ENCODE results near the gene BSG. TPM values are rescaled to one million over a fixed set of nuclear protein-coding genes. Genes with fewer than 3 reads are reported as not detected.

BSG gene
- total RNA-seq, 1 donor from 2014 or later, result 816 TPM

- TF ChIP-seq, protein P1, sequence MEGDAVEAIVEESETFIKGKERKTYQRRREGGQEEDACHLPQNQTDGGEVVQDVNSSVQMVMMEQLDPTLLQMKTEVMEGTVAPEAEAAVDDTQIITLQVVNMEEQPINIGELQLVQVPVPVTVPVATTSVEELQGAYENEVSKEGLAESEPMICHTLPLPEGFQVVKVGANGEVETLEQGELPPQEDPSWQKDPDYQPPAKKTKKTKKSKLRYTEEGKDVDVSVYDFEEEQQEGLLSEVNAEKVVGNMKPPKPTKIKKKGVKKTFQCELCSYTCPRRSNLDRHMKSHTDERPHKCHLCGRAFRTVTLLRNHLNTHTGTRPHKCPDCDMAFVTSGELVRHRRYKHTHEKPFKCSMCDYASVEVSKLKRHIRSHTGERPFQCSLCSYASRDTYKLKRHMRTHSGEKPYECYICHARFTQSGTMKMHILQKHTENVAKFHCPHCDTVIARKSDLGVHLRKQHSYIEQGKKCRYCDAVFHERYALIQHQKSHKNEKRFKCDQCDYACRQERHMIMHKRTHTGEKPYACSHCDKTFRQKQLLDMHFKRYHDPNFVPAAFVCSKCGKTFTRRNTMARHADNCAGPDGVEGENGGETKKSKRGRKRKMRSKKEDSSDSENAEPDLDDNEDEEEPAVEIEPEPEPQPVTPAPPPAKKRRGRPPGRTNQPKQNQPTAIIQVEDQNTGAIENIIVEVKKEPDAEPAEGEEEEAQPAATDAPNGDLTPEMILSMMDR (IDR thresholded peaks at IDR 0.05), result no peak
- Mint-ChIP-seq H3K4me1 (ENCODE audit: unreplicated experiment) (peaks cover 24% of the 10 kb centered on the region), H3K4me3 (ENCODE audit: unreplicated experiment) (no peak overlapping the region), H3K36me3 (ENCODE audit: unreplicated experiment) (peaks cover 20% of the 10 kb centered on the region), H3K27ac (ENCODE audit: unreplicated experiment) (no peak overlapping the region), H3K9me3 (ENCODE audit: unreplicated experiment) (no peaks in the 10 kb centered on the region), H3K27me3 (ENCODE audit: unreplicated experiment) (no peaks in the 10 kb centered on the region)
- no peak for DNase-seq (ENCODE audit: extremely low spot score, unreplicated experiment)
Observed at GRCh38 chr19:613732-614567, 41.6 kb downstream of the BSG start.

DNA sequence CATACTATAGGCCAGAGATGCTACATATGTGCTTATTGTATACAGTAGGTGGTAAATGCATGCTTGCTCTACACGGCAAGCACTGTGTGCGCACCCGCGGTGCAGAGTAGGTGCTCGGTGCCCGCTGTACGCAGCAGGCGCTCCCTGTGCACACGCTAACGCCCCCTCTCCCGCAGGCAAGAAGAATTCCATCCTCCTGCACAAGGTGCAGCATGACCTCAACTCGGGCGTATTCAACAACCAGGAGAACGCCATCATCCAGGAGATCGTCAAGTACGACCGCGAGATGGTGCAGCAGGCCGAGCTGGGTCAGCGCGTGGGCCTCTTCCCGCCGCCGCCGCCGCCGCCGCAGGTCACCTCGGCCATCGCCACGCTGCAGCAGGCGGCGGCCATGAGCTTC lies 43.2 kb downstream of the BSG start:
- H3K36me3 Mint-ChIP-seq (ENCODE audit: unreplicated experiment), result peaks cover 21% of the 10 kb centered on the region
- H3K4me1 Mint-ChIP-seq (ENCODE audit: unreplicated experiment), result peaks cover 14% of the 10 kb centered on the region
- DNase-seq (ENCODE audit: extremely low spot score, unreplicated experiment), result no peak
- no peak overlapping the region for H3K4me3 Mint-ChIP-seq (ENCODE audit: unreplicated experiment)
- no peak overlapping the region for H3K27ac Mint-ChIP-seq (ENCODE audit: unreplicated experiment)
- no peaks in the 10 kb centered on the region for H3K27me3 Mint-ChIP-seq (ENCODE audit: unreplicated experiment)
- H3K9me3 Mint-ChIP-seq (ENCODE audit: unreplicated experiment), result no peaks in the 10 kb centered on the region
- TF ChIP-seq, protein P1 (IDR thresholded peaks at IDR 0.05), result no peak

GRCh38 chr19:616062-616700 lies 43.8 kb downstream of the BSG start:
- Mint-ChIP-seq H3K27ac (ENCODE audit: unreplicated experiment) (no peak overlapping the region), H3K36me3 (ENCODE audit: unreplicated experiment) (peaks cover 21% of the 10 kb centered on the region), H3K27me3 (ENCODE audit: unreplicated experiment) (no peaks in the 10 kb centered on the region), H3K4me1 (ENCODE audit: unreplicated experiment) (peaks cover 9% of the 10 kb centered on the region), H3K4me3 (ENCODE audit: unreplicated experiment) (no peak overlapping the region), H3K9me3 (ENCODE audit: unreplicated experiment) (no peaks in the 10 kb centered on the region)
- DNase-seq (ENCODE audit: extremely low spot score, unreplicated experiment), result no peak
- TF ChIP-seq, protein P1 (IDR thresholded peaks at IDR 0.05), result no peak

- H3K4me3 Mint-ChIP-seq (ENCODE audit: unreplicated experiment), result no peak overlapping the region
- no peak for DNase-seq (ENCODE audit: extremely low spot score, unreplicated experiment)
- H3K9me3 Mint-ChIP-seq (ENCODE audit: unreplicated experiment), result no peaks in the 10 kb centered on the region
- H3K27ac Mint-ChIP-seq (ENCODE audit: unreplicated experiment), result no peak overlapping the region
- no peaks in the 10 kb centered on the region for H3K27me3 Mint-ChIP-seq (ENCODE audit: unreplicated experiment)
- peaks cover 2% of the 10 kb centered on the region for H3K4me1 Mint-ChIP-seq (ENCODE audit: unreplicated experiment)
- TF ChIP-seq, protein P1 (IDR thresholded peaks at IDR 0.05), result no peak
- peaks cover 23% of the 10 kb centered on the region for H3K36me3 Mint-ChIP-seq (ENCODE audit: unreplicated experiment)
Observed at GRCh38 chr19:616747-617526, 44.5 kb downstream of the BSG start.
